Endothelial cell (in vitro differentiated cells): ENCODE data around the gene ATL2. TPM values are rescaled to one million over a fixed set of nuclear protein-coding genes. Genes with fewer than 3 reads are reported as not detected.
A peak's percentile ranks its signal among the peaks of the same experiment; 100 is the strongest.
"Not testable (repeated sequence)": the region's sequence is repeated elsewhere in the genome, so short reads cannot be mapped to it uniquely, and the experiment has no call there.

Experiments
- DNase-seq: peaks from one replicate; pipeline ENCODE4 v3.0.0; 2021; ENCODE audit warnings: low spot score
- H3K27ac Mint-ChIP-seq: one replicate; pipeline ENCODE4 v1.8.0; 2021; ENCODE audit warnings: mixed read lengths, inconsistent platforms; ENCODE audit not compliant: unreplicated experiment
- H3K27me3 Mint-ChIP-seq: one replicate; pipeline ENCODE4 v1.8.0; 2021; ENCODE audit warnings: mild to moderate bottlenecking, moderate library complexity, mixed read lengths, inconsistent platforms; ENCODE audit not compliant: unreplicated experiment
- H3K36me3 Mint-ChIP-seq: one replicate; pipeline ENCODE4 v1.8.0; 2021; ENCODE audit warnings: mild to moderate bottlenecking, low read depth, mixed read lengths, inconsistent platforms; ENCODE audit not compliant: unreplicated experiment
- H3K4me1 Mint-ChIP-seq: one replicate; pipeline ENCODE4 v1.8.0; 2021; ENCODE audit warnings: mild to moderate bottlenecking, mixed read lengths, inconsistent platforms; ENCODE audit not compliant: unreplicated experiment
- H3K4me3 Mint-ChIP-seq: one replicate; pipeline ENCODE4 v1.8.0; 2021; ENCODE audit warnings: mild to moderate bottlenecking, mixed read lengths, inconsistent platforms; ENCODE audit not compliant: unreplicated experiment
- H3K9me3 Mint-ChIP-seq: one replicate; pipeline ENCODE4 v1.8.0; 2021; ENCODE audit warnings: mixed read lengths, inconsistent platforms; ENCODE audit not compliant: unreplicated experiment
- total RNA-seq: library from RNA; stranded (reverse); fragmentation: NEBNext Ultra II Directional; extraction: Animal tissue kit (Norgen Biotek cat#: 25700); gene quantifications from one replicate; pipeline ENCODE4 v1.2.1, GENCODE V29; 2021; ENCODE audit not compliant: unreplicated experiment
- TF ChIP-seq, protein P1 (sequence below): fragments of 200-600 bp; sonication (generic); IDR thresholded peaks from one replicate; pipeline ENCODE4 v1.5.0; 2021; ENCODE audit warnings: antibody characterized with exemption; ENCODE audit not compliant: unreplicated experiment

Gene ATL2
- total RNA-seq, 1 donor from 2014 or later: 38.0 TPM

DNA sequence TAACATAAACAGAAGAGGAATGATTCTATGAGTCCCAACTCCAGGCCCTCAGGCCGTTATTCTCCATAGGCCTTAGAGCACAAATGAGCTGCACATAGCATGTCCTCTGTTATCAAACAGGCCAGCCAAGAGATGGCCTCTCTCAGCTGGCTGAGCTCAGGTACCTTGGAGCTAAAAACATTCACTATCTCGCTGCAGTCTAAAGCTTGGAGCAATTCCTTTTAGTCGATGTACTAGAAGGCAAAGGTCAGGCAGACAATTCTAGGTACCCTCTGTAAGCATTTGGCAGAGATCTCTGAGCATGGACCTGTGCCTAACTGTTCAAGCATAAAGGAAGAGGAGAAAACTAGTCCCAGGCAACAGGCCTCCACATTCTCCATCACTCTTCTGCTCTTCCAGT lies 38.0 kb upstream of the ATL2 start:
- Mint-ChIP-seq H3K36me3 (peaks cover 4% of the 10 kb centered on the region), H3K27me3 (peaks cover 8% of the 10 kb centered on the region), H3K4me1 (no peaks in the 10 kb centered on the region), H3K9me3 (no peaks in the 10 kb centered on the region), H3K27ac (no peak overlapping the region), H3K4me3 (no peak overlapping the region)
- no peak for DNase-seq
- TF ChIP-seq, protein P1, sequence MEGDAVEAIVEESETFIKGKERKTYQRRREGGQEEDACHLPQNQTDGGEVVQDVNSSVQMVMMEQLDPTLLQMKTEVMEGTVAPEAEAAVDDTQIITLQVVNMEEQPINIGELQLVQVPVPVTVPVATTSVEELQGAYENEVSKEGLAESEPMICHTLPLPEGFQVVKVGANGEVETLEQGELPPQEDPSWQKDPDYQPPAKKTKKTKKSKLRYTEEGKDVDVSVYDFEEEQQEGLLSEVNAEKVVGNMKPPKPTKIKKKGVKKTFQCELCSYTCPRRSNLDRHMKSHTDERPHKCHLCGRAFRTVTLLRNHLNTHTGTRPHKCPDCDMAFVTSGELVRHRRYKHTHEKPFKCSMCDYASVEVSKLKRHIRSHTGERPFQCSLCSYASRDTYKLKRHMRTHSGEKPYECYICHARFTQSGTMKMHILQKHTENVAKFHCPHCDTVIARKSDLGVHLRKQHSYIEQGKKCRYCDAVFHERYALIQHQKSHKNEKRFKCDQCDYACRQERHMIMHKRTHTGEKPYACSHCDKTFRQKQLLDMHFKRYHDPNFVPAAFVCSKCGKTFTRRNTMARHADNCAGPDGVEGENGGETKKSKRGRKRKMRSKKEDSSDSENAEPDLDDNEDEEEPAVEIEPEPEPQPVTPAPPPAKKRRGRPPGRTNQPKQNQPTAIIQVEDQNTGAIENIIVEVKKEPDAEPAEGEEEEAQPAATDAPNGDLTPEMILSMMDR: no peak

DNA sequence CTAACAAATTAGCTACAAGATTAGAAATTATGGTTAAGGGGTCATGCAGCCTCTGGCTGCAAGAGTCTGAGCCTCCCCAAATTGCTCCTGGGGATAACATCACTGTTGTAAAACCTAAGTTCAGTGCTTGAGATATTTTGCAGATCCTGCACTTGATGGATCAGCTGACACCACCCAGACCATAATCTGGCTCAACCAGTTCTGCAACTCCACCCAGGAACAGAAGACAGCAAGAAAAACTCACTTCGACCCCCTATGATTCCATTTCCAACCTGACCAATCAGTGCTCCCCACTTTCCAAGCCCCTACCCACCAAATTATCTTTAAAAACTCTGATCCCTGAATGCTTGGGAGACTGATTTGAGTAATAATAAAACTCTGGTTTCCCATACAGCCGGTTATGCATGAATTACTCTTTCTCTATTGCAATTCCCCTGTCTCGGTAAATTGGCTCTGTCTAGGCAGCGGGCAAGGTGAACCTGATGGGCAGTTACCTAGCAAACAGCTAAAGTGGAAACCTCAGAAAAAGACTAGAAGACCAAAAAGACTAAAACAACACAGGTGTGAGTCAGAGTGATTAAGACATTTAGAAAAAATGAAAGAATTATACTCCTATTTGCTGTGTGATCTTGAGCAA lies 35.3 kb upstream of the ATL2 start:
- not testable (repeated sequence) for H3K4me3 Mint-ChIP-seq, H3K36me3 Mint-ChIP-seq, H3K4me1 Mint-ChIP-seq, H3K27ac Mint-ChIP-seq, H3K9me3 Mint-ChIP-seq, DNase-seq, H3K27me3 Mint-ChIP-seq

DNA sequence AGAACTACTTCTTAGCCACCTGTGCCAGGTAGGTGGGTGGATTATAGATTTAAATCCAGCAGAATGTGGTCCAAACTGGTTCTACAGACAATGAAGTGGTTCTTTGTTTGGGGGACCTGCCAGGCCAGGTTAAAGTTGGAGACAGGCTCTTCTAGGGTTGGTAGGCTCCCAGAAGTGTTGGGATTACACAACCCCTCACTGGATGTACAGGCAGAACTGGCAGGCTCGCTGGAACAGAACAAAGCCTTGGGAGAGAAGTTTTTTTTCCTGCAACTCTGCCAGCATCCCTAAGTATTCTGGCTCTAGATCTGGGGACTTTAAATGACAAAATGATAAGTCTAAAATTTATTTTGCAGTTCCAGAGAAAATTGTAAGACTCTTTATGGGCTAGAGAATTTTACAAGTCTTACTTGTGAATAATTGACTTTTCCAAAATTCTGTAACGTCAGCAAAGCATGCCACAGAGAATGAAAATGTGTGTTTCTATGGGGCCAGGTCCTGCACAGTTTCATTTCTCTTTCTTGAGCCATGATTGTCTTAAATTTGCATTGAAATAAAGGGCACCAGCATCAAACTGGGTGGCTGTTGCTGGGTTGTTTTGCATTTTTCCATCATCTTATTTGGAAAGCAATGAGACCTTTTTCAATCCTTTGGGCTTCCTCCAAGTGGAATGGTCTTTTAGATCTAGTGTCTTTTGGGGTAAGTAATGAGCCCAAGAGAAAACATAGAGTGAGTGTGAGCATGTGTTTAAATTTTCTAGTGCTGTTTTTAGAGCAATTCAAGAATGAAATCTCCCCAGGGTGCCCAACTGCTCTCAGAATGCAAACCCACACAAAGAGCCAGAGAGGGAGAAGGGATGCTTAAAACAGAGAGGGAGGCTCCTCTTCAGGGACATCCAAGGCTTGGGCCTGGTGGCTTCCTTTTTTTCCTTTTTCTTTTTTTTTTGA lies 32.4 kb upstream of the ATL2 start:
- DNase-seq: no peak
- Mint-ChIP-seq H3K9me3 (peaks cover 14% of the 10 kb centered on the region), H3K36me3 (peaks cover 9% of the 10 kb centered on the region), H3K4me1 (peaks cover 30% of the 10 kb centered on the region), H3K4me3 (no peak overlapping the region), H3K27ac (no peak overlapping the region), H3K27me3 (peaks cover 11% of the 10 kb centered on the region)
- TF ChIP-seq, protein P1: no peak

DNA sequence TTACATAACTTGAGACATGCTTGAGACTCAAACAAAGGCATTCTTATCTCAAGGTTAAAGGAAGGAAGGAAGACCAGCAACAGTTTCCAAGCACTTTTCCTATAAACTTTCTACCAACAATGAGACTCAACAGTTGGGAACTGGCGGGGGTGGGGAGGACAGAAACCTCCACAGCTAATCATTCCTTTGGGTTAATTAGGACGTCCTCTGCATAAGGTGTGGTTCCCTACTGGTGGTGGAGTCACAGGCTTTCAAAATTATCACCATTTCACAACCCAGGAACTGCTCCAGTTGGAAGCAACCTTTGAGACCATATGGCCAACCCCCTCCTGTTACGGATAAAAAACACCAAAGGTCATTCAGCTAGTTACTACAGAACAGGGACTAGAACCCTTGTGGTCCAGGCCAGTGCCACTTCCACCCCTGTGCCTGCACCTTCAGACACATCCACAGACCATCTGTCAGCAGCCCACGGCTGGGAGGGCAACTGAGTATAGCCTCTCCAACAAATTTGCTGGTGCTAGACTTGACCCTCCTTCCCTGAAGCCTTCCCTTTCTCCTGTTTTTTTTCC lies 30.1 kb upstream of the ATL2 start:
- Mint-ChIP-seq H3K4me3 (peak overlapping the region; percentile 3), H3K36me3 (peaks cover 4% of the 10 kb centered on the region), H3K9me3 (peaks cover 14% of the 10 kb centered on the region), H3K27ac (peak overlapping the region; percentile 97), H3K27me3 (peaks cover 12% of the 10 kb centered on the region), H3K4me1 (peaks cover 30% of the 10 kb centered on the region)
- DNase-seq: peak; percentile 9
- TF ChIP-seq, protein P1: no peak

DNA sequence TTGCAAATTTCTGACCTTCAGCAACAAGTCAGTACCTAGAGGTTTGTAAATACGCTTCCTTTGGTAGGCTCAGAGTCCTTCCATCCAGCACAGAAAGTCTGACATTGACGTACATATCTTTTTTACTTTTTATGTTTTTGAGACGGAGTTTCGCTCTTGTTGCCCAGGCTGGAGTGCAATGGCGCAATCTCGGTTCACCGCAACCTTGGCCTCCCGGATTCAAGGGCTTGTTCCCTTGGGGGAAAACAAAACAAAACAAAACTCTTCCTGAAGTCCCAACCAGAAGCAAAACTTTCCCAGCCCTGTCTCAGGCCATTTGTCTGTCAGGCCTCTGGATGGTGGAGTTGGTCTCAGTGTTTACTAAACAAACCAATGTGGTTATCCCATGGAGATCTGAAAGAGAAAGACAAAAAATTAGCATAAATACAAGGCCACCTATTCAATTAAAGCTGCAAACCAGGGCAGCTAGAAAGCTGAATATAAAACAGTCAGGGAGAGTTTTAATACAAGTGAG lies 29.6 kb upstream of the ATL2 start:
- Mint-ChIP-seq H3K4me3 (peak overlapping the region; percentile 3), H3K27ac (peak overlapping the region; percentile 97), H3K27me3 (peaks cover 12% of the 10 kb centered on the region), H3K9me3 (peaks cover 17% of the 10 kb centered on the region), H3K36me3 (peaks cover 4% of the 10 kb centered on the region), H3K4me1 (peaks cover 30% of the 10 kb centered on the region)
- TF ChIP-seq, protein P1: no peak
- DNase-seq: no peak
